Measurements from ENCODE around the gene ITGB1BP1.

ITGB1BP1 gene

DNA sequence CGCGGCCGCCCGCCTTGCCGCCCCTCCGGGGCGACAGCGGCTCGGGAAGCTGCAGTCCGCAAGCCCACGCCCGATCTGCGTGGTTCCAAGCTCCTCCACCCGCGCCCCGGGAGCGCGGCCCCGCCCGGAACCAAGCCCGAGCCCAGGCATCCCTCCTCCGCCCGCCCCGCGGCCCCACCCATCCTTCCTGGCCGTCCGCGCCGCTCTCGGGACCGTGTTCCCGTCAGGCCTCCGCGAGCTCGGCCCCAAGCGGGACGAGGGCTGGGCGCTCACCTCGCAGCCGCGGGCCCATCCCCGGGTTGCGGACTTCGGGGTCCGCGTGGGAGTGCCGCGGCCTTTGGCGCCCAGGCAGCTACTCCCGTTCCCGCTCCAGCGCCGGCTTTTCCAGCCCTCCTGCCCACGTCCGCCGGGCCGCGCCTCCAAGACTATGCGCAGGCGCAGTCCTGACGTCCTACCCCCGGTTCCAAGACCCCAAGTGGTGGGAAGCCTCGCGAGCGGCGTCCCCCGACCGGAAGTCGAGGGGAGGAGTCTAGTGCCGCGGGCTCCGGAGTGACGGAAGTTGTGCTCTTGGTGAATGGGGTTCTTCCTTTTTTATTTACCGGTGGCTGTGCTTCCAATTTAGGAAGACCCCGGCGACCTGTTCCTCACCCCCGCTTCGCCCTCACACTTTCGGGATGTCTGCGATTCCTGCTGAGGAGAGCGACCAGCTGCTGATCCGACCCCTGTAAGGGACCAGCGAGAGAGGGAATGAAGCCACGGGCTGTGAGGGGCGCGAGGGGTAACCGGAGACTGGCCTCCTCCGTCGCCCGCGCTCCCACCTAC is at the start of gene ITGB1BP1, which contains the start of gene CPSF3:
Gene ITGB1BP1, minus strand, starts transcription at position 429 of the 822 bp plus-strand sequence. CDS start 4,831 bp downstream, outside the sequence.
Gene CPSF3, plus strand, starts transcription at position 555 of the 822 bp plus-strand sequence. Its CDS starts 120 bp downstream, at position 675.
- peak; percentile 98 for DNase-seq

GRCh38 chr2:9472511-9472910 is 49.2 kb upstream of the ITGB1BP1 start:
- DNase-seq: peak; percentile 83

DNA sequence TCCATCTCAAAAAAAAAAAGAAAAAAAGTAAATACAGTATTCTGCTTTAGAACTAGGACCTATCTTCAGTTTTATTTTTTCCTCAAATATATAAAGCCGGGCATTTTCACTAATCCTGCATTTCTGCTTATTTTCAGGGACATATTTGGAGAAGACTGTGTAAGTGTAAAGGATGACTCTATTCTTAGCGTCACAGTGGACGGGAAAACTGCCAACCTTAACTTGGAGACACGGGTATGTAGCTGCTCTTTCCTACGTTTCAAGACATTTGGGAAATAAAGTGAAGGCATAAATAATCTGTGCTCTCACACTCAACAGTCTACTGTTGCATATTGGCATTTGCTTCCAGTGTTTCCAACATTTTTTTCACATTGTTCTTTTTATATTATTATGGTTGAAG is 47.9 kb upstream of the ITGB1BP1 start:
- DNase-seq: no peak

DNA sequence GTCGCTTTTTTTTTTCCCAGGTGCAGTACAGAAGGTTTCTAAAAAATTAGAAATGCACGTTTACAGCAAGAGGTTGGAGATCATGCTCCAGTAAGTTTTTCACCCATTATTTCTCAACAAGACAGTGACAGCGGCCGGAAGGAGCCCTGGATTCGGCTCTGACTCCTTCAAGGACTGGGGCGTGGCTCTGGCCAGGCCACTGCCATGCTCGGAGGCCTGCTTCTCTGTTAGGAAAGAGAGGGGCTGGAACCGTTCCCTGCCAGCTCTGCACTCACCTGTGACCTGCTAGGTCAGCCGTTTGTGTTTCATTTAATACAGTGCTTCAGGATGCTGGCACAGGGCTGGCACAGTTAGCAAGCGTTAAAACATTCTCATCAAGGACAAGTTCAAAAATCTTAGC is 44.4 kb upstream of the ITGB1BP1 start:
- DNase-seq: no peak

DNA sequence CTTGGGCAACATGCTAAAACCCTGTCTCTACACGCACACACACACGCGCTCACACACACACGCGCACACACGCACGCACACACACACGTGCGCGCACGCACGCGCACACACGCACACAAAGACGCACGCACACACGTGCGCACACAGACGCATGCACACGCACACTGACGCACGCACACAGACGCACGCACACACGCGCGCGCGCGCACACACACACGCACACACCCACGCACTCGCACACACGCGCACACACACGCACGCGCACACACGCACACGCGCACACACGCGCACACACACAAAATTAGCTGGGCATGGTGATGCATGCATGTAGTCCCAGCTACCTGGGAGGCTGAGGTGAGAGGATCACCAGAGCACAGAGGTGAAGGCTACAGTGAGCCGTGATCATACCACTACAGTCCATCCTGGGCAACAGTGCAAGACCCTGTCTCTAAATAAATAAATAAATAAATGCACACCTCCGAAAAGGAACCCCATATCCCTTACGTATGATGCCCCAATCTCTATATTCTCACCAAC is 42.9 kb upstream of the ITGB1BP1 start:
- DNase-seq: no peak

DNA sequence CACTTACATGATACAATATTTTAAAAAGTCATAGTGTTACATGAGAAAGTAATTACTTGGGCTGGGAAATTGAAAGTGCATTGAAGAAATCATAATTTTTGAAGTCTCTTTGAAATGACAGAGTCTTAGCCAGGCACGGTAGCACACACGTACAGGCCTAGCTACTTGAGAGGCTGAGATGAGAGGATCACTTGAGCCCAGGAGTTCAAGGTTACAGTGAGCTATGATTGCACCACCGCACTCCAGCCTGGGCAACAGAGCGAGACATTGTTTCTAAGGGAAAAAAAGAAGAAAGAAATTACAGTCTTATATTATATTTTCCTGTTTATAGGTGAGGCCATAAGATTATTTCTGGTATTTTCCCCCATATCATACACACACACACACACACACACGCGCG is 41.8 kb upstream of the ITGB1BP1 start:
- no peak for DNase-seq

- DNase-seq: no peak
Observed at GRCh38 chr2:9463698-9464034, 40.3 kb upstream of the ITGB1BP1 start.

DNA sequence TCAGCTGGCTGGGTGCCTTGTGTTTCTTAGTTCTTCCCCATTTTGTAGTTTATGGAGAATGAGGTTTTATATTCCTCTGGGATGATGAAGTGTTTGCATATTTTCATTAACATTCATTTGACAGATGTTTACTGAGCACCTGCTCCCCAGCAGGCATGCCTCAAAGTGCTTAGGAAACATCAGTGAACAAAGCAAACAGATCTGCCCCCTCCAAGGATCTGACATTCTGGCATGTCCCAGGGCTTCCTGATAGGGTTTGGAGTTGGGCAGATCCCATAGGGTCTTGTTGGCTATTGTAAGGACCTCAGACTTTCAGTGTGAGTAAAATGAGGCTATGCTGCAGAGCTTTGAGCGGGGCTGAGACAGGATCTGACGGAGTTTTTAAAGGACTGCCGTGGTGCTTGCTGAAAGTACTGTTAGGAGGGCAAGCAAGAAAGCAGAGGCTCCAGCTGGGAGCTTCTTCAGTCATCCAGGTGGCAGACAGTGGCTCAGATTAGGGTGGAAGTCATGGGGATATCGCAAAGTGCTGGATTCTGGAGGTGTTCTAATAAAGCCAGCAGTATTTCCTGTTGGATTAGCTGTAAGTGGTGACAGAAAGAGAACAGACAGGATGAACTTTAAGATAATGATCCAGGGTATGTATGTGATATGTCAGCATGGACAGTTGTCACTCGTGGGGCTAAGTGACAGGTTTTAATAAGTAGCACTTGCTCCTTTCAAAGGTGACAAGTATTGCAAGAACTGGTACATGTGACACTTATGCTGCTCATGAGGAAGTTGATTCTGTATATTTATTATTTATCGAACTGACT is 39.8 kb upstream of the ITGB1BP1 start:
- DNase-seq: no peak

DNA sequence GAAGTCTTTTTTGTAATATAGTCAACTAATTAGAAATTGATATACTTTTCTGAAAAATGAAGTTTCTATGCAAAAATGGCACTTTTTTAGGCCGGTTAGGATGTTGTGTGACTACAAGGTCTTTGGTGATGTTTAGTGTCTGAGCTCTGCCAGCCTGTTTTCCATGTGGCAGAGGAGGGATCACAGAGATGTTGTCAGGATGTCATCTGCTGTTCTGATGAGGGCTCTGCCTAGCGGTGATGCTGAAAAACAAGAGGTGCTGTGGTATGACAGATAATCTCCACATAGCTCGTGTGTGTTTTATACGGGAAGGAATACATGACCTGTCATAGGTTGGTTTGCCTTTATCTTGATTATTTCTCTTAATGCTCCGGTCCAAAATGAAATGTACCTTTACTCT is 39.0 kb upstream of the ITGB1BP1 start:
- DNase-seq: no peak

DNA sequence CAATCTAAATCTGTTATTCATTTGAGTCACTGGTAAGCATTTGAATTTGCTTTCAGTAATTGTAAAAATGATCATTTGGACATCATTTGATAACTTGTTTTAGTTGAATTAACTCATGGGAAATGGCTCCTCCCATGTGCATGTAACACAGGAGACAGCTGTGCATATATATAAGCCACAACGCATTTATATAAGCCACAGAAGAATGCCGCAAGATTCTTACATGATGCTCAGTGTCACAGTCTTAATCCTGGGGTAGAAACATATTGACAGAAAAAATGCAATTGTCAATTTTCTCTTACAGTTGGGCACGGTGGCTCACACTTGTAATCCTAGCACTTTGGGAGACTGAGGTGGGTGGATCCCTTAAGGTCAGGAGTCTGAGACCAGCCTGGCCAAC is 37.8 kb upstream of the ITGB1BP1 start:
- no peak for DNase-seq

DNA sequence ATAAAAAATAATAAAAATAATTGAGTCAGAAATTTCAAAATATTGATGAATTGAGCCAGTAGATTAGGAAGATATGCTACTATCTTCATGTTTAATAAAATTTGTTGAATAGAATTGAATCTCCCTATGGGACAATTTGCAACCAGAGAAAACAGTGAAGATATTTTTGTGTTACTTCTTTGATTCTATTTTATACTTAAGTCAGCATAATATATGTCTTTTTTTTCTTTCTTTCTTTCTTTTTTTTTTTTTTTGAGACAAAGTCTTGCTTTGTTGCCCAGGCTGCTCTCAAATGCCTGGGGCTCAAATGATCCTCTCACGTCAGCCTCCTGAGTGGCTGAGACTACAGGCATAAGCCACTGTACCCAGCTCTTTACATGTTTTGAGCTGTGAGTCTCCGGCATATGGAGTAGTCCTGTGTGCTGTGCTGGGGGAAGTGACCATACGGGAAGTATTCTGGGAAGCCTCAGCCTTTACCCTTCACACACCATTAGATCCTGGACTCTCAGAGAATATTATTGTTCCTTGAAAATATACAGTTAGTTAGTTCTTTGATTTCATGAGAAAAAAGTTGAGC is 37.2 kb upstream of the ITGB1BP1 start:
- no peak for DNase-seq

- DNase-seq: no peak
Observed at GRCh38 chr2:9451231-9451630, 27.9 kb upstream of the ITGB1BP1 start.

DNA sequence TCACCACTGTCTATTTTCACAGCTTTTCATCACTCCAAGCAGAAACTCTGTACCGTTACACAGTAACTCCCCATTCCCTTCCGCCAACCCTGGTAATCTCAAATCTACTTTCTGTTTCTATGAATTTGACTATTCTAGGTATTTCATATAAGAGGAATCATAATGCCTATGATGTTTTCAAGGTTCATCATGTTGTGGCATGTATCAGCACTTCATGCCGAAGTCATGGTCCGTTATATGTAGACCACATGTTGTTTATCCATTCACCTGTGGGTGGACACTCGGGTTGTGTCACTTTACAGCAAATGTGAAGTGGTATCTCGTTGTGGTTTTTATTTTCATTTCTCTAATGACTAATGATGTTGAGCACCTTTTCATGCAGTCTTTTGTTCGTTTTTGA is 21.8 kb upstream of the ITGB1BP1 start:
- DNase-seq: no peak

GRCh38 chr2:9443526-9443925 is 20.2 kb upstream of the ITGB1BP1 start:
- DNase-seq: no peak

DNA sequence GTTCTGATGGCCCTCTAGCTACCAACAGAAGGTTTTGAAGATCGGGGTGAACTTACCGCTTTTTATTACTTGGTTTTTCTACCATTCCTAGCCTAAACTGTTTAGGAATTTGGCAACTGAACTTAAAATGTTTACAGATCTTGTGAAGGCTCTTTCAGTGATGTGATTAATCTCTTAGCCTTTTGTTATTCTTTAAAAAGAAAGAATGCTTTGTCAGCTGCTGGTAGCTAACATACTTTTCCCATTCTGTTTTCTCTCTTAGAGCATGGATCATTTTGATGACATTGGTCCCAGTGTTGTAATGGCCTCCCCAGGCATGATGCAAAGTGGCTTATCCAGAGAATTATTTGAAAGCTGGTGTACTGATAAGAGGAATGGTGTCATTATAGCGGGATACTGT is 18.2 kb upstream of the ITGB1BP1 start:
- DNase-seq: no peak

GRCh38 chr2:9440058-9440727 is 16.9 kb upstream of the ITGB1BP1 start:
- DNase-seq: no peak

DNA sequence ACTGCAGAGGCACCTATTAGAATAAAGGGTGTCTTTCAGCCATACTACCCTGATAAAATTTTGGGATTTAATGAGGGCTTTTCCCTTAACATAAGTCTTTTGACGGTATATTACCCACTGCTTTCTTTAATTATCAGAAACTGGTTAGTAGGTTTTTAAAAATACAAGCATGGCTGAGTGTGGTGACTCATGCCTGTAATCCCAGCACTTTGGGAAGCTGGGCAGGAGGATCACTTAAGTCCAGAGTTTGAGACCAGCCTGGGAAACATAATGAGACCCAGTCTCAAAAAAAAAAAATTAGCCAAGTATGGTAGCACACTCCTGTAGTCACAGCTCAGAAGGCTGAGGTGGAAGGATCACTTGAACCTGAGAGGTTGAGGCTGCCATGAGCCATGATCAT is 16.2 kb upstream of the ITGB1BP1 start:
- DNase-seq: no peak

- no peak for DNase-seq
Observed at GRCh38 chr2:9434489-9434888, 11.2 kb upstream of the ITGB1BP1 start.

- no peak for DNase-seq
Observed at GRCh38 chr2:9430316-9431293, 7.3 kb upstream of the ITGB1BP1 start.

DNA sequence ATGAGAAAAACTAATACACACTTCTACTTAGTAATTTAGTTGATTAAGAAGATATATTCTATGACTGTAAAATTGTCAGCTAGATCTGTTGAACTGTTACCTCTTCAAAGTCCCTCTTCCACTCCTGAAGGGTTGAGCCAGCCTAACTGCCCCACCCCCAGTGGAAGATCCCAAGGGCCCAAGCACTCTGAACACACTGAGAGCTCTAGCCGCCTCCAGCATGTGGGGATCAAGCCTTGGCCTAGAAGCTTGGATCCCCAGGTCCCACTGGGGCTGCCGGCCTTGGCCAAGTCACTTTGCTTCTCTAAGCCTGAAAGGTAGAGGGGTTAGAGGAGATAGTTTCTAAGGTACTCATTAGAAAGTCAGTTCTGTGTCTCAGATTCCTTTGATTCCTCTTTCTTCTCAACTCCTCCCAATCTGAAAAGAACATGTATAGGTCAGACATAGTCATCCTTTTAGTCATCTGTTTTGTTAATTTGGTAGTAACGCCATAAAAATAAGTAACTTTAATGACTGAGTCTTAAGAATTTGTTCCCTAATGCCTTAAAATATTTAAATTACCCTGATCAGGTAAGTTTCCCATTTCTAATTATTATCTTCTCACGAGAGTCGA is 5.7 kb upstream of the ITGB1BP1 start:
- no peak for DNase-seq
